Retinal pigment epithelial cell (primary cell): ENCODE results near the gene NUCB1.

ENCODE experiments used
- DNase-seq: peaks from one replicate; pipeline ENCODE4 v3.0.0-alpha.2; 2010; ENCODE audit warnings: low read depth
- H3K4me3 ChIP-seq: 2 replicates; pipeline ENCODE4 v1.5.1; 2011; ENCODE audit warnings: mild to moderate bottlenecking, low read length, control low read depth, moderate library complexity
- CTCF ChIP-seq: conservative IDR thresholded peaks from 2 replicates; pipeline ENCODE4 v1.5.1; 2011; ENCODE audit warnings: low read depth, low read length, control low read depth, inconsistent platforms

NUCB1 gene

GRCh38 chr19:48970139-48970766 lies 70.1 kb downstream of the NUCB1 start:
- no peak for DNase-seq
- no peak for TF ChIP-seq CTCF

GRCh38 chr19:48970923-48971395 lies 70.8 kb downstream of the NUCB1 start:
- no peak for DNase-seq
- peak; percentile 92 for TF ChIP-seq CTCF
- no peak overlapping the region for H3K4me3 ChIP-seq

More at GRCh38 chr19:48970139-48970766, 70.1 kb downstream of the NUCB1 start:
- no peak overlapping the region for H3K4me3 ChIP-seq
